Left renal cortex interstitium (tissue), 4 donors: ENCODE data around the gene WNT9A. TPM values are rescaled to one million over a fixed set of nuclear protein-coding genes. Genes with fewer than 3 reads are reported as not detected.
"Not testable (repeated sequence)": the region's sequence is repeated elsewhere in the genome, so short reads cannot be mapped to it uniquely, and the experiment has no call there.

Experiments
- DNase-seq, 4 donors: peaks; one replicate each; pipeline ENCODE4 v3.0.0-alpha.2; 2013; ENCODE audit warnings: low read depth in 4 of 4, low spot score in 2 of 4, missing footprints in 1 of 4
- polyA plus RNA-seq, 4 donors: library from polyadenylated mRNA; unstranded; fragments of 120-200 nt; gene quantifications; one replicate each; pipeline ENCODE4 v1.2.1, GENCODE V29; 2013; ENCODE audit not compliant: insufficient read length in 4 of 4

WNT9A gene, protein sequence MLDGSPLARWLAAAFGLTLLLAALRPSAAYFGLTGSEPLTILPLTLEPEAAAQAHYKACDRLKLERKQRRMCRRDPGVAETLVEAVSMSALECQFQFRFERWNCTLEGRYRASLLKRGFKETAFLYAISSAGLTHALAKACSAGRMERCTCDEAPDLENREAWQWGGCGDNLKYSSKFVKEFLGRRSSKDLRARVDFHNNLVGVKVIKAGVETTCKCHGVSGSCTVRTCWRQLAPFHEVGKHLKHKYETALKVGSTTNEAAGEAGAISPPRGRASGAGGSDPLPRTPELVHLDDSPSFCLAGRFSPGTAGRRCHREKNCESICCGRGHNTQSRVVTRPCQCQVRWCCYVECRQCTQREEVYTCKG
- polyA plus RNA-seq, result 1 to 10 TPM; 1.3 to 1.8 (median 1.6) TPM

GRCh38 chr1:227947676-227948492, at the start of gene WNT9A:
TSS of gene WNT9A (minus strand) at chr1:227947932. CDS start at chr1:227947887, 45 bp downstream.
- DNase-seq, result no peak

DNA sequence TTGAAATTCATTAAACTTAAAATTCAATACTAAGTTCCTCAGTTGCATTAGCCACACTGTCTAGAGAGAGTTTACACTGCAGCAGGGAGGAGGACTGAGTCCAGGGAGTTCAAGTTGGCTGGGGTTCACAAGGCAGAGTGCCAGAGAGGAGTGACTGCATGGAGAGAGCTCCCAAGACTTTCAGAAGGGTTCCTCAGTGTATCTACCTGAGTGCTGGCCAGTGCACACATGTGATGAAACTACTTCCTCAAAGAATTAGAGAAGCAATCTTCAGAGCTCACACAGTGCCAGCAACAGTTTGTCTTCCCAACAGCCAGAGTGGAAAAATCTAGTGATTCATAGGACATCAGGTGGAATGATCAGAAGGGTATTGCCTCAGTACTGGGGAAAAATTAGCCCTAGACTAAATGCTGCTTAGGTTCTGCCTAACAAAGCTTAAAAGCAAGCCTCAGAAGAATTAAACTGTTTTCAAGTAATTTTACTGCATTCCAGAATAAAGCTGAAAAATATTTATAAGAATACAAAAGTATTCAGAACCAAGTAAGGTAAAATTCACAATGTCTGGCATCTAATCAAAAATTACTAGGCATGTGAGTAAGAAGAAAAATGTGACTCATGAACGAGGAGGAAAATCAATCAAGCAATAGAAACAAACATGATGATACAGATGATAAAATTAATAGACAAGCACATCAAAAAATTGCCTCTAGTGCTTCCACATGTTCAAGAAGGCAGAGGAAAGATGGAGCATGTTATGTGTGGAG, 48.6 kb upstream of the WNT9A start:
- DNase-seq, result no peak

DNA sequence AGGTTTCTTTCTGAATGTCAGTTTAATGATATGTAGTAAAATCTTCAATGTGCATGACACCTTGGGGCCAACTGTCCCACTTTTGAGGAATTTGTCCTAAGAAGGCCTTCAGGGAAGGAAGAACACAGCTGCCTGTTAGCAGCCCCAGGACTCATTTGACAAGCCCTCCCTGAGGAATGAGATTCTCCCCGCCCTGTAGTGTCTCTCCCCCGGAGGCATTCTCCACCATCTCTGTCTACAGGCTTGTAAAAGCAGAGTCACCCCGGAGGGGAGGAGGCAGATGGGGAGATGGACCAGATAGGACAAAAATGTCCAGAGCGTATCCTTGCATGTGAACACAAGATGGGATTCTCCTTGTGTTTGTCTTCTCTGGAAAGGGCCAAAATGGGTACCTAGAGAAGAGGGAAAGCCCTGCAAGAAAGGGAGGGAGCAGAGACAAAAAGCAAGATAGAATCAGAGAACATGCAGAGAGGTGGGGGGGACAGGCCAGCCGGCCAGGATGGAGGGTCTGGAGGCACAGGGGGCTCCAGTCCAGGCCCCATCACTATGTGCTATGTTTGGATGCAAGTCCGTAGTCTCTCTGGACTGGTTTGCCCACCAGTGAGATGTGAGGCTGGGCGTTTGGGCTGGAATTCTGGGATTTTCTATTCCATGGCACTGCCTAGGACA, 47.0 kb upstream of the WNT9A start:
- no peak for DNase-seq

DNA sequence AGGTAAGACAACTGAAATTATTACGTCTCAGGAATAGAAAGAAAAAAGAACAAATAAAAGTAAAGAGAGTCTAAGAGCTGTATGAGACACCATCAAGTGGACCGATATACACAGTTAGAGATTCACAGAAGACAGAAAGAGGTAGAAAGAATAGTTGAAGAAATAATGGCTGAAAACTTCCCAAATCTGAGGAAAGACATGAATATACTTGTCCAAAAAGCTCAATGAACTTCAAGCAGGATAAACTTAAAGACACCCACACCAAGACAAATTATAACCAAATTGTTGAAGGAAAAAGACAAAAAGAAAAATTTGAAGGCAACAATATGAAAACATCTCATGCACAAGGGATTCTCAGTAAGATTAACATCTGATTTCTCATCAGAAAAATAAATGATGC, 39.4 kb upstream of the WNT9A start:
- DNase-seq, result no peak

DNA sequence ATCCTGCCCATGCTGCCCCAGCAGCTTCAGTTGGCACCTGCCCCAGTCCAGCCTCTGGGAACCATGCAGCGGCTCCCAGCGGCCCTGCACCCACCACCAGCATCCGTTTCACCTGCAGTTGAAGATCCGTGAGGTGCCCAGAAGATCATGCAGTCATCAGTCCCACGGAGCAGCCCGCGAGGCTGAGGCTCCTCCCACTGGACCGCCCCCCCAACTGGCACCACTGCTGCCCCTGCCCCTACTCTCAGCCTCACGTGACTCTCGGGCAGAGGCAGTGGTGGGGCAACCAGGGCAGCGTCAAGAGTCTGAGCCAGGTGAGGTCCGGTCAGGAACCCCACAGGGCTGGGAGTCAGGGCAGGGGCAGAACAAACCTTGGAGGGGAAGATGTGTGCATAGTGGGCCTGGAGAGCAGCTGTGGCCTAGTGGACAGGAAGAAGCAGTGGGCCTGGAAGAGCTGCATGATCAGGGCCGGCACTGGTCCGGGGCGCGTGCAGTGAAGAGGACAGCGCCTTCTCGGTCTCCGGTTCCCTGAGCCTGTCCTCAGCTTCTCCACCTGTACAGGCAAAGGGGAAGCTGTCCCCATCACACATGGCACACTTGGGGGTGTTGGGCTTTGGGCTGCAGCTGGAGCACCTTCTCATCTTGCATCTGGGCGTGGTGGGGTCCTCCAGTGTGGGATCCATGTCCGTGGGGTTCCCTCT, 28.0 kb upstream of the WNT9A start:
- DNase-seq, result not testable (repeated sequence)

DNA sequence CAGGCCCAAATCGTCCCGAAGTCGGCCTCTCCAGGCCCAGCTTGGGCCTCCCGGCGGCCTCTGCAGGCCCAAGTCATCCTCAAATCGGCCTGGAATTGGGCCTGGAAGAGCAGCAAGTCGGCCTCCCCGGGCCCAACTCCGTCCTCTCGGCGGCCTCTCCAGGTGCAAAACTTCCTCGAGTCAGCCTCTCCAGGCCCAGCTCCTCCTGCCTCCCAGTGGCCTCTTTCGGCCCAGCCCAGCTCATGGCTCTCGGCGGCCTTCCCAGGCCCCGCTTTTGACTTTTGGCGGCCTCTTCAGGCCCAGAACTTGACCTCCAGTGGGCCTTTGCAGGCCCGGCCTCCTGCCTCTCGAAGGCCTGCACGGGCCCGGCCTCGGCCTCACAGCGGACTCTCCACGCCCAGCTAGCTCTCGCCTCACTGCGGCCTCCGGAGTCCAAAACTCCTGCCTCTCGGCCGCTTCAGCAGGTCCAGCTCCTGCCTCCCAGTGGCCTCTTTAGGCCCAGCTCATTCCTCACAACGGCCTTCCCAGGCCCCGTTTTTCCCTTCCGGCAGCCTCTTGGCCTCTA, 26.1 kb upstream of the WNT9A start:
- not testable (repeated sequence) for DNase-seq

DNA sequence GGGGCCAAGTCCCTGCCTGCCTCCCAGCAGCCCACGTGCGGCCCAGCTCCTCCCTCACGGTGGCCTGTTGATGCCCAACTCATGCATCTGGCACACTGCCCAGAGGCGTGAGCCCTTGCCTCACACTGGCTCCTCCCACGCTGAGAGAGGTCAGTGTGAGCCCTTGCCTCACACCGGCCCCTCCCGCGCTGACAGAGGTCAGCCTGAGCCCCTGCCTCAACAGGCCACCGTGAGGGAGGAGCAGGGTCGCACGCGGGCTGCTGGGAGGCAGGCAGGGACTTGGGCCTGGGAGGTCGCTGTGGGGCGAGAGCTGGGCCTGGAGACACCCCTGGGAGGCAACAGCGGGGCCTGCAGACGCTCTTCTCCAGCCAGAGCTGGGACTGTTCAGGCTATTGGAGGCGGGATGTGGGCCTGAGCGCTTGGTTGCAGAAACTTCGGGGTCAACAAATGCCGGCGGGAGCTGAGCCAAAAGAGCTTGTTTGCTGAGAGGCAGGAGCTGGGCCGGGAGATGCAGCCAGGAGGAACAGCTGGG, 25.2 kb upstream of the WNT9A start:
- DNase-seq, result not testable (repeated sequence)

DNA sequence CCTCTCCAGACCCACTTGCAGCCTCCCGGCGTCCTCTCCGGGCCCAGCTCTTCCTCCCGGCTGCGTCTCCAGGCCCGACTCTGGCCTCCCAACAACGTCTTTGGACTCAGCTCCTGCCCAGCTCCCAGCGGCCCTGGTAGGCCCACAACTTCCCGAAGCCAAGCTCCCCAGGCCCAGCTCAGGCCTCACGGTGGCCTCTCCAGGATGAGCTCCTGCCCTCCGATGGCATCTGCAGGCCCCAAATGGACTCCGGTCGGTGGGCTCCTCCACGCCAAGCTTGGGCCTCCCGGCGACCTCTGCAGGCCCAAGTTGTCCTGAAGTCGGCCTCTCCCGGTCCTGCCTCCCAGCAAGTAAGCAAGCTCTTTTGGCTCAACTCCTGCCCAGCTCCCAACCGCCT, 24.5 kb upstream of the WNT9A start:
- DNase-seq, result not testable (repeated sequence)

DNA sequence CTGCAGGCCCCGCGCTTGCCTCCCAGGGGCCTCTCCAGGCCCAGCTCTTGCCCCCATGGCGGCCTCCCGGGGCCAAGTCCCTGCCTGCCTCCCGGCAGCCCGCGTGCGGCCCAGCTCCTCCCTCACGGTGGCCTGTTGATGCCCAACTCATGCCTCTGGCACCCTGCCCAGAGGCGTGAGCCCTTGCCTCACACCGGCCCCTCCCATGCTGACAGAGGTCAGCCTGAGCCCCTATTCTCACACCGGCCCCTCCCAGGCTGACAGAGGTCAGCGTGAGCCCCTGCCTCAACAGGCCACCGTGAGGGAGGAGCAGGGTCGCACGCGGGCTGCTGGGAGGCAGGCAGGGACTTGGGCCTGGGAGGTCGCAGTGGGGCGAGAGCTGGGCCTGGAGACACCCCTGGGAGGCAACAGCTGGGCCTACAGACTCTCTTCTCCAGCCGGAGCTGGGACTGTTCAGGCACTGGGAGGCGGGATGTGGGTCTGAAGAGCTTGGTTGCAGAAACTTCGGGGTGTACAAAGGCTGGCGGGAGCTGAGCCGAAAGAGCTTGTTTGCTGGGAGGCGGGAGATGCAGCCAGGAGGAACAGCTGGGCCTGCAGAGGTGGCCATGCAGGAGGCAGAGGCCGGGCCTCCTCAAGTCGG, 24.0 kb upstream of the WNT9A start:
- not testable (repeated sequence) for DNase-seq

- not testable (repeated sequence) for DNase-seq
Measured at GRCh38 chr1:227971216-227971615, 23.5 kb upstream of the WNT9A start.

DNA sequence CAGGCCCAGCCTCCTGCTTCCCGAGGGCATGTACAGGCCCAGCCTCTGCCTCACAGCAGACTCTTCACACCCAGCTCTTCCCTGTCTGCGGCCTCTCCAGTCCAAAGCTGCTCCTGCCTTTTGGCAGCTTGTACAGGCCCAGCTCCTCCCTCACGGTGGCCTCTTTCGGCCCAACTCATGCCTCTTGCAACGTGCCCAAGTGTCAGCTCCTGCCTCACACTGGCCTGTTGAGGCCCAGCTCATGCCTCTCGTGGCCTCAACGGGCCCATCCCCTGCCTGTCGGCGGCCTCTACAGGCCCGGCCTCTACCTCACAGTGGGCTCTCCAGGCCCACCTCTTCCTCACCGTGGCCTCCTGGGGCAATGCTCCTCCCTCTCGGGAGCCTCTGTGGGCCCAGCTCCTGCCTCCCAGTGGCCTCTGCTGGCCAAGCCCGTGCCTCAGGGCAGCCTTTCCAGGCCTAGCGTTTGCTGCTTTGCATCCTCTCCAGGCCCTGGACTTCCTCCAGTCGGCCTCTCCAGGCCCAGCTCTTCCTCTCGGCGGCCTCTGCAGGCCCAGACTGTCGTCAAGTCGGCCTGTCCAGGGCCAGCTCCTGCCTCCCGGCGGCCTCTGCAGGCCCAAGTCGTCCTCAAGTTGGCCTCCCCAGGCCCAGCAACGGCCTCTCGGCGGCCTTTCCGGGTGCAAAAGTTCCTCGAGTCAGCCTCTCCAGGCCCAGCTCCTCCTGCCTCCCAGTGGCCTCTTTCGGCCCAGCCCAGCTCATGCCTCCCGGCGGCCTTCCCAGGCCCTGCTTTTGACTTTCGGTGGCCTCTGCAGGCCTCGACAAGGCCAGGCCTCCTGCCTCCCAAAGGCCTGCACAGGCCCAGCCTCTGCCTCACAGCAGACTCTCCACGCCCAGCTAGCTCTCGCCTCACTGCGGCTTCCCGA, 22.6 kb upstream of the WNT9A start:
- not testable (repeated sequence) for DNase-seq

DNA sequence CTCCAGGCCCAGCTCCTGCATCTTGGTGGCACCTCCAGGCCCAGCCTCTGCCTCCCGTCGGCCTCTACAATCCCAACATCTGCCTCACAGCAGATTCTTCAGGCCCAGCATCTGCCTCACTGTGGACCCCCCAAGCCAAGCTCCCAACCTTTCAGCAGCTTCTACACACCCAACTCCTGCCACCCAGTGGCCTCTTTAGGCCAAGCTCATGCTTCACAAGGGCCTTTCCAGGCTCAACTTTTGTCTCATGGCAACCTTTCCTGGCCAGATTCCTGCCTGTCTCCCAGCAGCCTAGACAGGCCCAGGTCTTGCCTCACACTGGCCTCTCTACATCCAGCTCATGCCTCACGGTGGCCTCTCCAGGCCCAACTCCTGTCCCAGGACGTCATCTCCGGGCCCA, 20.1 kb upstream of the WNT9A start:
- DNase-seq, result not testable (repeated sequence)

GRCh38 chr1:227966733-227967132, 19.0 kb upstream of the WNT9A start:
- DNase-seq, result not testable (repeated sequence)

DNA sequence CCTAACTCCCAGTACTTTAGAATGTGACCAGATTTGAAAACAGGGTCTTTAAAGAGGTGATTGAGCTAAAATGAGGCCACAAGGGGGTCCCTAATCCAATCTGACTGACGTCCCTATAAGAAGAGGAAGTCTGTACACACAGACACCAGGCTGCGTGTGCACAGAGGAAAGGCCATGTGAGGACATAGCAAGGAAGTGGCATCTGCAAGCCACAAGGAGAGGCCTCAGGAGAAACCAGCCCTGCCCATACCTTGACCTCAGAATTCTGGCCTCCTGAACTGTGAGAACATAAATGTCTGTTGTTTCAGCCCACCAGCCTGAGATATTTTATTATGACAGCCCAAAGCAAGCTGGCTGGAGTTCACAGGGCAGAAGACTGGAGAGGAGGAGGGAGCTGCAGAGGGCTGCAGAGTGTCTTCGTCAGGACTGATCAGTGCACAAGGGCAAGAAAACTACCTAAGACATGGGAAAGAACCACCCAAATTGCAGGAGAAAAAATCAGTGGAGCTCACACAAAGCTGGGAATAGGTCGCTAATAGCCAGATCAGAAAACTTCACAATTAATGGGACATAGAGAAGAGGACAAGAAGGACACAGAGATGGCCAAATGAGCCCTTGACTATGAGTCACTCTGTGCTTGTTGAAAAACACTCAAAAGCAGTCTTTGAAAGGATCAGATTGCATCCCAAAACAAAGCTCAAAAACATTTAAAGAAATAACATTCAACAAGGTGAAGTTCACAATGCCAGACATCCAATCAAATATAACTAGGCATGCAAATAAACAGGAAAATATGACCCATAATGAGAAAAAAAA, 14.1 kb upstream of the WNT9A start:
- DNase-seq, result no peak

- no peak for DNase-seq
Measured at GRCh38 chr1:227959325-227959860, 11.7 kb upstream of the WNT9A start.

DNA sequence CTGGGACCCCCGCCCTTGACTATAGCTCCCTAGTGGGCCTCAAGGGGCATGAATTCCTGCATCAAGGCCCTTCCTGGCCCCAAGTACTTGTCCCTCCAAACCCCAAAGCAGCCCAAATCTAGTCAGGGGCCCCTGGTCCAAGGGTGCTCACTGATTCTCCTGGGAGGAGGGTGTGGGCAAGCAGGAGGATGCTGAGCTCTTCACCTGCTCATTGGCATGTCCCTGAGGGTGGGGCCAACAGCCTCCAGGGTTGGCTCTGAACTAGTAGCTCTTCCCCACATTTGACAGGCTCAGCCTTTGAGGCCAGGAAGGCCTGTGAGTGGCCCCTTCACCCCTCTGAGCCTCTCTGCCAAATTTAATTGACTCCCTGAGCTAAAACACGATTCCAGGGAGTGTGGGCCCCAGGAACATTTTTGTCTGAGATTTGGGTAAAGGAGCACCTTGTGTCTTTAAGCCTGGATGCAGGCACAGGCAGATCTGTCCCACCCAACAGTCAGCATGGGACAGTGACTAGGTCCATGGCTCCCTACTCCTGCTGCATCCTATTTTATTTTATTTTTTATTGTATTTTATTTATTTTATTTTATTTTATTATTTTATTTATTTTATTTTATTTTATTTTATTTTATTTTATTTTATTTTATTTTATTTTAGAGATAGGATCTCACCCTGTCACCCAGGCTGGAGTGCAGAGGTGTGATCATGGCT, 11.0 kb upstream of the WNT9A start:
- DNase-seq, result no peak
